ENCODE data around the gene RALGAPB. TPM values are rescaled to one million over a fixed set of nuclear protein-coding genes. Genes with fewer than 3 reads are reported as not detected.
"Not testable (repeated sequence)": the region's sequence is repeated elsewhere in the genome, so short reads cannot be mapped to it uniquely, and the experiment has no call there.

The RALGAPB gene
- total RNA-seq, 2 donors from 2014 or later: 37.1 to 44.4 TPM

DNA sequence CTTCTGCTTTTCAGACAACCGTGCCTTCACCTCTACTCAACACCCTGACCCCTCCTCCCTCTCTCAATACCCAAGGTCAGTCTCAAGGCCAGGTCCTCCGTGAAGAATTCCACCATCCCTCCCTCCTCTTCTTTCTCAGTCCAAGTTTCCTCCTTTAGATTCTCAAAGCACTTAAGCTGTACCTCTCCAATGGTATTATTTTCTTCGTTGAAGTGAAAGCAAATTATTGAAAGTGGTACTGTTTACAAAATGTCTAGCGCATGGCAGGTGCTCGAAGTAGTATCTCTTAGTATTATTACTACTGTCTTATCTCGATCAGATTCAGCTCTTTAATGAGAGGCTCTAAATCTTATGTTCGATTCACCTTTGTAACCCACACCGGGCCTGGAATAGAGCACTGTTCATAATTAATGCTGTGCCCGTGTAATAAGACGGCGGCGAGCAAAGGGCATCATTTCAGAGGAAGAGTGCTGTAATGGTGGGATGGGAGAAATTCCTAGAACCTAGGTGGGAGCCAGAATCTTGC lies 593 bp upstream of the RALGAPB start:
- DNase-seq: no peak
- intact Hi-C loops (cut with DNase I, micrococcal nuclease): no loop called here
- peak; percentile 31 for ATAC-seq

DNA sequence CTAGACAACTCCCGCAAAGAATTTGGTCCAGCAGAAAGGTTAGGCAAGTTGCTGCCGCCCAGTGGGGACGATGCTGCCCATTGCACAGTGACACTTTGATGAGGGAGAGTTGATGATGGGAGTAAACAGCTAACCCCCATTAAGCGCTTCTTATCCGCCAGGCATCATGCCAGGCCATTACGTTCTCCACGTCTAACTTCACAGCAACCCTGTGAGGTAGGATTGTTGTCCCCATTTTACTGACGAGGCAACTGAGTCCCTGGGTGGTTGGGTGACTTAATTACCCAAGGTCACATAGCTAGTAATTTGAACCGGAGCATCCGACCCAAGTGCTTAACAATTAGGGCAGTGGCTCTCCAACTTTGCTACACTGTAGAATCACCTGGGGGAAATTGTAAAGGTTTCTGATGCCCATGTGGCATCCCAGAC lies 738 bp downstream of the RALGAPB start:
- intact Hi-C loops (cut with DNase I, micrococcal nuclease): no loop called here
- ATAC-seq (peak; percentile 15), DNase-seq (no peak)

DNA sequence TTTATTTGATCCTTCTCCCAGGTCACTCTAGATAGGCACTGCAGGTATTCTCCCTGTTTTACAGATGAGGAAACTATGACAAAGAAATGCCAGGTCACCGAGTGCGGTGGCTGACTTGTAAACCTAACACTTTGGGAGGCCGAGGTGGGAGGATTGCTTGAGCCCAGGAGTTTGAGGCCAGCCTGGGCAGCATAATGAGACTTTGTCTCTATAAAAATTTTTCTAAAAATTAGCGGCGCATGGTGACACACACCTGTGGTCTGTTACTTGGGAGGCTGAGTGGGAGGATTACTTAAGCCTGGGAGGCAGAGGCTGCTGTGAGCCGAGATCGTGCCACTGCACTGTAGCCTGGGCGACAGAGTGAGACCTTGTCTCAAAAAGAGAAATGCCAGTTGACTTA lies 5.1 kb downstream of the RALGAPB start:
- no peak for ATAC-seq
- intact Hi-C loops (cut with DNase I, micrococcal nuclease): no loop called here
- DNase-seq: no peak

DNA sequence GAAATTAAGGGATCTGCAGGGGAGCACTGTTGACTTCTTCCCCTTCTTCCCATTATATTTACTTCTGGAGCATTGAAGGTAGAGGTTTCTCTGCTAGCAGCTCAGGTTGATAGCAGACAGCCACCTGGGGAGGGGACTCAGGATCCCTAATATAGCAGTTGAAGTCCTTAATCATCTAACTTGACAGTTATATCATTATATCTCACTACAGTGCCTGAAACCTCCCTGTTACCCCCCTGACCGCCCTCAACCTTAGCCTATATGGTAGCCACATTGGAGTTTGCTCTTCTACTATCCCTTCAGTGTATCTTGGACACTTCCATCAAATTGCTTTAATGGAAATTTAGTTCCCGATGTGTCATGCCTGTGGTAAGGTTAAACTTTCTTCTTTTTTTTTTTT lies 7.0 kb downstream of the RALGAPB start:
- intact Hi-C loops (cut with DNase I, micrococcal nuclease): no loop called here
- ATAC-seq (no peak), DNase-seq (no peak)

DNA sequence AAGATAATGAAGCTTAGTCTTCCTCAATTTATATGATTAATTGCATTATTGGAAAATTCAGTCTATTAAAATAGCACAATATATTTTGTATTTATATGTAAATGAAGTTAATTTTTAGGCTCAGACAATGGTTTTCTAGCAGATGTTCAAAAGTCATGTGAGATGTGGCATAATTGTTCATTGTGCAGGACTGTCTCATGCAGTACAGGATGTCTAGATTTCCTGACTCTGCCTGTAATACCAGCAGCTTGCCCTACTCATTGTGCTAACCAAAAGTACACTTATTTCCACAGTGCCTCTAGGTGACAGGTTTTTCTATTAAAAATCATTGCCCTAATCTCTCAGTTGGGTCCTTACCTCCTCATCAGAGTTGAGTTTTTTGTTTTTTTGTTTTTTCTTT lies 12.4 kb downstream of the RALGAPB start:
- DNase-seq (no peak), ATAC-seq (no peak)
- intact Hi-C loops (cut with DNase I, micrococcal nuclease): loop anchor here in 1 of 2 donors (10.0 kb wide), 1 partner anchor 1140 kb away; no protein-coding TSS in a partner anchor

DNA sequence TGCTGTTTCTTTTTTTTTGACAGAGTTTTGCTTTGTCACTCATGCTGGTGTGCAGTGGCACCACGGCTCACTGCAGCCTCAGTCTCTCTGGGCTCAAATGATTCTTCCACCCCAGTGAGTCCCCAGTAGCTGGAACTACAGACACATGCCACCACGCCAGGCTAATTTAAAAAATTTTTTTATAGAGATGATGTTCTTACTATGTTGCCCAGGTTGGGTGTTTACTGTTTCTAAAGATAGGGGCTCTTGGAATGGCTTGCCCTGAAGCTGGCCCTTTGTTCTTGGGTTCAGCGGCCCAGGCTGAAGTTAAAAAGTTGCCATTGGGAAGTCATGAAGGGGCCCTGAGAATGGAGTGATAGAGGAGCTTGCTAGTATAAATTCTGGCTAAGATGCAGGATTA lies 16.5 kb downstream of the RALGAPB start:
- intact Hi-C loops (cut with DNase I, micrococcal nuclease): loop anchor here in 1 of 2 donors (10.0 kb wide), 1 partner anchor 1136 kb away; no protein-coding TSS in a partner anchor
- DNase-seq (no peak), ATAC-seq (no peak)

DNA sequence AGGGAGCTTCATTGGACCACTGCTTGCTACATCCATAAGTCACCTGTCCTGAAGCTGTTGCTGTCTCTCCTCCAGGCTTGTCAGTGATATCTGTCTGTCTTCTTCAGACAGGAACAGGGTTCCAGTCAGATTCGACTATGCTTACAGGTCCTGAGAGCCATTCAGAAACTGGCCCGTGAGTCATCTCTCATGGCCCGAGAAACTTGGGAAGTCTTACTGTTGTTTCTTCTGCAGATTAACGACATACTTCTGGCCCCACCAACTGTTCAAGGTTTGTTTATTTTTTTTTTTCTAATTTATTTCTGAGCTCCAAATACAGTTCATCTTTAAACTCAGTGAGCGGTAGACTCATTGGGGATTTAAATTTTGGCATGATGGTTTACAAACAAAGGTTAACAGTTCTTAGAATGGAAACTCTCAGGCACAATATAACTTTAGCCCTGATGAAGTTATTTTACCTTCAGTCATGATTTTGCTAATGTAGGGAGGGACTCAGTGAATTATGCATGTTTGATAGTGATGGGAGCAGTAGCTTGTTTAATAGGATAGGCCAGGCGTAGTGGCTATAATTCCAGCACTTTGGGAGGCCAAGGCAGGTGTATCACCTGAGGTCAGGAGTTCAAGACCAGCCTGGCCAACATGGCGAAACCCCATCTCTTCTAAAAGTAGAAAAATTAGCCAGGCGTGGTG lies 24.7 kb downstream of the RALGAPB start:
- no peak for ATAC-seq
- intact Hi-C loops (cut with DNase I, micrococcal nuclease): no loop called here
- DNase-seq: no peak

DNA sequence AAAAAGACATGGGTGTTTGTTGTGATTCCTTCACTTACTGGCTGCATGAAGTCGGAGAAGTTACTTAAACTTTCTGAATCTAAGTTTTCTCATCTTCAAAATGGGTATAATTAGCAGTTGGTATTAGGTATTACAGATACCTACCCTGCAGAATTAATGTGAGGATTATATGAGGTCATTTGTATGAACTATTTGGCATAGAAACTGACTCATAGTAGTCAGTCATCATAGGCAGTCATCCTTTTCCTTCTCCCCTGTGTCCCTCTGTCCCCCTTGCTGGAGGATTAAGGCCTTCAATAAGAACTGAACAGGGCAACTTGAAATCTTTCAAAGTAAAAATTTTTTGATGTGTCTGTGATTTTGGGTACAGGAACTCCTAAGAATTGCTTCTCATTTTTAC lies 26.3 kb downstream of the RALGAPB start:
- intact Hi-C loops (cut with DNase I, micrococcal nuclease): no loop called here
- DNase-seq (no peak), ATAC-seq (no peak)

DNA sequence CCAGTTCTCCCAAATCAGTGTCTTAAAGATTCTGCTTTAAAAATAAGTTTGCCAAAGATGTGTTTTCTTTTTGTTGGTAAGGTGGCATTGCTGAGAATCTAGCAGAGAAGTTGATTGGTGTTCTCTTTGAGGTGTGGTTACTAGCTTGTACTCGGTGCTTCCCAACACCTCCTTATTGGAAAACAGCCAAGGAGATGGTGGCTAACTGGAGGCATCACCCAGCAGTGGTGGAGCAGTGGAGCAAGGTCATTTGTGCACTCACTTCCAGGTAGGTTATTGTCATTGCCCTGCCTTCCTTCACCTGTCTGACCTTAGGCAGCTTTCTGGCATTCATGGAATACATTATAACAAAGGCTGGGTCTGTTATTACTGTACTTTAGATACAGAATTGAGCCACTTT lies 26.7 kb downstream of the RALGAPB start:
- intact Hi-C loops (cut with DNase I, micrococcal nuclease): no loop called here
- ATAC-seq: peak; percentile 88
- no peak for DNase-seq

DNA sequence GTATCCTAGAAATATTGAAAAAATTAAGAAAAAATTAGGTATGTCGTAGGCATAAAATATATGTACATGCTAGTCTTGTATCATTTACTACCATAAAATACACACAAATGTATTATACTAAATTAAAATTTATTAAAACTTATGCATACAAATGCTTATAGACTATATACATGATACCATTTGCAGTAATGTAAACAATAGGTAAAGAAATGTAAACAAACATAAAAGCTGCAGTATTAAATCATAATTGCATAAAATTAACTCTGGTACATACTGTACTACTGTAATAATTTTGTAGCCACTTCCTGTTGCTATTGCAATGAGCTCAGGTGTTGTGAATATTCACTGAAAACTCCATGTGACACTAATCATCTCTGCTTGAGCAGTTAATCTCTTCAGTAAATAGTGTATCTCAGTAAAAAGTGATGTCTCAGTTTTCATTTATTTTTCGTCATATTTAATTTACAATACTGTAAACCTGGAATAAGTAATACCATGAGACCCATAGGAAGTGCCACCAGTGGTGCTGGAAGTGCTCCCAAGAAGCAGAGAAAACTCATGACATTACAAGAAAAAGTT lies 29.3 kb downstream of the RALGAPB start:
- intact Hi-C loops (cut with DNase I, micrococcal nuclease): no loop called here
- no peak for ATAC-seq
- no peak for DNase-seq

DNA sequence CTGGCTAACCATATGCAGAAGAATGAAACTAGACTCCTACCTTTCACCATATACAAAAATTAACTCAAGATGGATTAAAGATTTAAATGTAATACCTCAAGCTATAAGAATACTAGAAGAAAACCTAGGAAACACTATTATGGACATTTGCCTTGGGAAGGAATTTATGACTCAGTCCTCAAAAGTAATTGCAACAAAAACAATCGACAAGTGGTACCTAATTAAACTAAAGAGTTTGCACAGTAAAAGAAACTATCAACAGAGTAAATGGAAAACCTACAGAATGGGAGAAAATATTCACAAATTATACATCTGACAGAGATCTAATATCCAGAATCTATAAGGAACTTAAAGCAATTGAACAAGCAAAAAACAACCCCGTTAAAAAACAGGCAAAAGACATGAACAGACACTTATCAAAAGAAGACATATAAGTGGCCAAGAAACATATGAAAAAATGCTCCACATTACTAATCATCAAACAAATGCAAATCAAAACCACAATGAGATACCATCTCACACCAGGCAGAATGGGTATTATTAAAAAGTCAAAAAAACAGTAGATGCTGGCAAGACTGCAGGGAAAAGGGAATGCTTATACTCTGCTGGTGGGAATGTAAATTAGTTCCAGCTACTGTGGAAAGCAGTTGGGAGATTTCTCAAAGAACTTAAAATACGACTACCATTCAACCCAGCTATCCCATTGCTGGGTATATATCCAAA lies 31.9 kb downstream of the RALGAPB start:
- no peak for ATAC-seq
- intact Hi-C loops (cut with DNase I, micrococcal nuclease): no loop called here
- no peak for DNase-seq

DNA sequence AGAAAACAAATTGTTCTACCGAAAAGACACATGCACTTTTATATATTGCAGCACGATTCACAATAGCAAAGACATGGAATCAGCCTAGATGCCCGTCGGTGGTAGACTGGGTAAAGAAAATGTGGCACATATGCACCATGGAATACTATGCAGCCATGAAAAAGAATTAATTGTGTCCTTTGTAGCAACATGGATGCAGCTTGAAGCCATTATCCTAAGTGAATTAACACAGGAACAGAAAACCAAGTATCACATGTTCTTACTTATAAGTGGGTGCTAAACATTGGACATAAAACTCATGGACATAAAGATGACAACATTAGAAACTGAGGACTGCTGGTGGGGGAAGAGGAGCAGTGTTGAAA lies 32.4 kb downstream of the RALGAPB start:
- ATAC-seq (no peak), DNase-seq (no peak)
- intact Hi-C loops (cut with DNase I, micrococcal nuclease): no loop called here

DNA sequence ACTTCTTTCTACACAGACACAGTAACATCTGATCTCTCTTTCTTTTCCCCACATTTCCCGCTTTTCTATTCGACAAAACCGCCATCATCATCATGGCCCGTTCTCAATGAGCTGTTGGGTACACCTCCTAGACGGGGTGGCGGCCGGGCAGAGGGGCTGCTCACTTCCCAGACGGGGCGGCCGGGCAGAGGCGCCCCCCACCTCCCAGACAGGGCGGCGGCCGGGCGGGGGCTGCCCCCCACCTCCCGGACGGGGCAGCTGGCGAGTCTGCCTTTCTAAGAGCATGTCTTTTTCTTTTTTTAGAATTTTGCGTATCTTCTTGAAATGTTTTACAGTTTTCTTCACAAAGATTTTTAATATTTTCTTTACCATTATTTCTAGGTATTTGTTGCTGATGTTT lies 39.1 kb downstream of the RALGAPB start:
- DNase-seq; intact Hi-C loops (cut with DNase I, micrococcal nuclease); ATAC-seq: not testable (repeated sequence)

DNA sequence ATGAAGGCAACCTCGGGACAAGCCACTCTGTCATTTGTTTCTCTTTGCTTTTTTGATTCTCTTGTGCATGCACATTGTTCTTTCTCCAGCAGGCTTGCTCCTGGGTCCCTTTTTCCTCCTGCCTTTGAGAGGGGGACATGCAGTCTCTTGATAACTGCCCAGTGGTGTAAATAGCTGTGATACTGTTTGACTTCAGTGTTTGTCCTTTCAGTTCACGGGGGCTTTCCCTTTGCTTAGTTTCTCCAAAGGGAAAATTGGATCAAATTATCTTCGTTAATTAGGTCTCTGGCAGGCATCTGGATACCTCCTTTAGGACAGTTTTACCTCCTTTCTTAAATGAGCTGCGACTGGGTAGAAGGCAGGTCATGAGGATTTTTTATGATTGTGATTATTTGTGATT lies 41.5 kb downstream of the RALGAPB start:
- intact Hi-C loops (cut with DNase I, micrococcal nuclease): no loop called here
- ATAC-seq (no peak), DNase-seq (no peak)

DNA sequence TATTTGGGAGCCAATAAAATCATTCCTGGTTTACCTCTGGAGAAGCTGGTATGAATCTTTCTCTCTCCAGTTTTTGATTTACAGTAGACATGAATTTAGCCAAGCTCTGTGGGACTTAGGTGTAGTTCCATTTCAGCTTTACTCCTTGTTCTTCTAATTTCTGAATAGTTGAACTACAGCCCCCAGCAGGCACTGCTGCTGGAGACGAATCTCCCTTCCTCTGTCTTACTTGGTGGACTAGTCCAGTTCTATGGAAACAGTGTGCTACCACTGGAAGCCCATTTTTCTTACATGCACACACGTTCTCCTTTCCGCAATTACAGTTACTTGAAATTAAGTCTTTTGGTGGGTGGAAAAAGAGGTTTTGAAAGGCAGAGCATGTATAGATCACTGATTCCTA lies 42.3 kb downstream of the RALGAPB start:
- DNase-seq: no peak
- no peak for ATAC-seq
- intact Hi-C loops (cut with DNase I, micrococcal nuclease): no loop called here

DNA sequence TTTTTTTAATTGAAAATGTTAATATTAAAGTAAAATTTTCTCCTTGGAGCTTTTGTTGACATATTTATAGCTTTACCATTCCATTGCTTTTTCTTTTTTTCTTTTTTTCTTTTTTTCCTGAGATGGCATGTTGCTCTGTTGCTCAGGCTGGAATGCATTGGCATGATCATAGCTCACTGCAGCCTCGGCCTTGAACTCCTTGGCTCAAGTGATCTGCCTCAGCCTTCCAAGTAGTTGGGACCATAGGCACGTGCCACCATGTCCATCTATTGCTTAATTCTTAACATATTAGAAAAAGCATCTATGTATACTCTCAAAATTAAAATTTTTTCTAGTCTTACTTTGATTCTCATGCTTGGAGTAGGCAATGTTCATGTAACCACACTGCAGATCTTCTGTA lies 43.0 kb downstream of the RALGAPB start:
- ATAC-seq (no peak), DNase-seq (no peak)
- intact Hi-C loops (cut with DNase I, micrococcal nuclease): no loop called here

DNA sequence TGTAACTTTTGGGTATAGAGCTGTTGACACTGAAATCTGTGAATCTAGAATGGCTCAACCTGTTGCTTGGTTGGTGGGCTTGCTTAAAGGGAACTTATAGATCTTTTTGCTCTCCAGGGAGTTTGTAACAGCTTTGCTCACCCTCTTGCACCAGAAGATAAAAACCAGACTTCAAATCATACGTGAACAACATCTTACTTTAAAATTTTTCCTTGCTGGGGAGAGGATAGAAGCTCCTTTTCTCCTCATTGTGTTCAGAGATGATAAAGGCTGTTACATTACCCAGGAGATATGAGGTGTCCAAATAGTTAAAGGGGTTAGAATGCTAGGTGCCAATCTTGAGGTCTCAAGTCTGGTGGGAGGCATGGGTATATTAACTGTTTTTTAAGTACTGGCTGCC lies 46.8 kb downstream of the RALGAPB start:
- DNase-seq (no peak), ATAC-seq (no peak)
- intact Hi-C loops (cut with DNase I, micrococcal nuclease): no loop called here

DNA sequence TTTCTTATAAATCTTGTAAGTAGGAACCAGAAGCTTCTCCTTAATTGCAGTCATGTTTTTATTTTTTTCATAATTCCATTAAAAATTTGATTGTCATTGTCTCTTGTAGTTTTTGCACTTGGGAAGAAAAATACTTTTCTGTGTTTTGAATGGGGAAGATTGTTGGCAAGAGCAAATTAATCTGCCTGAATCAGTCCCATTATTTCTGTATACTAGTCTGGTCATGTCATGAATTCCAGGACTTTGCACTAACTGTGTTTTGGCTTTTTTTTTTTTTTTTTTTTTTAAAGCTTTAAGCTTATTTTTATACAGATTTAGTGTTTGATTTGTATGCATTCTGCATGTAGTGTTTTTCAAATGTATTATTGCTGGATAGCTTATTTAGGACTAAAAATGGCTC lies 47.6 kb downstream of the RALGAPB start:
- intact Hi-C loops (cut with DNase I, micrococcal nuclease): no loop called here
- ATAC-seq (no peak), DNase-seq (no peak)

DNA sequence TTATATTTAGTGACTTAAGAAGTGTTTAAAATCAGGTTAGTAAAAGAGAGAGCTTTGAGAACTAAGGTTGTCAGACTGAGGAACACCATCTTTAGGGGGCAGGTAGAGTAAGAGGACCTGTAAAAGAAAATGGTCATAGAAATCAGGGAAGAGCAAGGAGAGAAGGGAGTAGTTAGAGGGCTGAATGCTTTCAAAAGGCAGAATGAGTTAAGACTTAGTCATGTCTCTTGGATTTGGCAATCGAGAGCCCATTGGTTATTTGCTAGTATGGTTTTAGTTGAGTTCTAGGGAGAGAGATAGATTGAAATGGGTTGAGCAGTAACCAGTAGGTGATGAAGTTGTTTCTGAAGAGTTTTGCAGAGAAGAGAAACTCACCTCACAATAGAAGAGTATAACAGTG lies 51.1 kb downstream of the RALGAPB start:
- DNase-seq: no peak
- intact Hi-C loops (cut with DNase I, micrococcal nuclease): no loop called here
- ATAC-seq: no peak

DNA sequence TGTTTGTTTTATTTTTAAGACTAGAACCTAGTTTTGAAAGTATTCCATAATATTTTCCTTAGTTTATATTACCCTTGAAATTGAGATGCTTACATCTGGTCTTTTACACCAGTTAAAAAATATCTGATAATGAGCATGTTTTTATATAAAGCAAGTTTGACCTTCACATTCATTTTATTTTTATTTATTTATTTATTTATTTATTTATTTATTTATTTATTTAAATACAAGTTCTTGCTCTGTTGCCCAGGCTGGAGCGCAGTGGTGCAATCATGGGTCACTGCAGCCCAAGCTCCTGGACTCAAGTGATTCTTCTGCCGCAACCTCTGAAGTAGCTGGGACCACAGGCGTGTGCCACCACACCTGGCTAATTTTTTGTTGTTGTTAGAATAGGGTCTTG lies 55.5 kb downstream of the RALGAPB start:
- DNase-seq (no peak), ATAC-seq (no peak)
- intact Hi-C loops (cut with DNase I, micrococcal nuclease): no loop called here

Data from left colon (tissue), 2 donors.